ENCODE data around the gene RASGEF1C.
"Not testable (repeated sequence)": the region's sequence is repeated elsewhere in the genome, so short reads cannot be mapped to it uniquely, and the experiment has no call there.

The RASGEF1C gene

DNA sequence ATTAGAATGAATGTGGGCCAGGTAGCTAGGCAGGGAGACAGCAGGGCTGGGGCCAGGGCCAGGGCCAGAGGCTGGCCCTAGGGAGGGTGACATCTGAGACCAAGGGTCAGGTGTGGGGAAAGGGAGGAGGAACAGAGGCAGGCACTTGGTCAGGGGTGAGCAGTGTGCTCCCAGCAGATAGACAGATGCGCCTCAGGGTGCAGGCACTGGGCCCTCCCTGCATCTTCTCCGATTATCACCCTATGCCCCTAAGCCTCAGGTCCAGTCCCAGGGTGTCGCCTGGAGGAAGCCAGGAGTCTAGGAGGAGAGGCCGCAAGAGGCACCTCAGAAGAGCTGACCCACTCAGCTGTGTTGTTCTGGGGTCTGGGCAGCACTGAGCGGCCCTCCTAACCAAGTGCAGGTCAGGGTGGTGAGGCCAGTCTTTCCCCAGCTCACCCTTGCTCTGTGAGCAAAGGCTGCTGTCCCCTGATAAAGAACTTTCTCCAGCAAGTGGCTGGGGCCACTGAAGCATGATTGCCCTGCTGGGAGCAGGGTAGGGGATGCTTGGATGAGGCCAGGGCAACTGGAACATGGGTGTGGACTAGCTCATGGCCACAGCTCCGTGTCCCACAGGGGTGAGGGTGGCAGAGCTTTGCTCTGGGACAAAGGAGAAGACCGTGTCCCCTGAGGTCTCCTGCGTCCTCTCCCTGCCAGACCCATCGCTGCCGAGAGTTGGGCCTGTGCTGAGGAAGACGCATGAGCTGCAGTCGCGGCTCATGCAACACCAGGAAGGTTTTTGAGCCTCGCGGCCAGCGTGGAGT is 2.1 kb upstream of the RASGEF1C start:
- no peak for DNase-seq

DNA sequence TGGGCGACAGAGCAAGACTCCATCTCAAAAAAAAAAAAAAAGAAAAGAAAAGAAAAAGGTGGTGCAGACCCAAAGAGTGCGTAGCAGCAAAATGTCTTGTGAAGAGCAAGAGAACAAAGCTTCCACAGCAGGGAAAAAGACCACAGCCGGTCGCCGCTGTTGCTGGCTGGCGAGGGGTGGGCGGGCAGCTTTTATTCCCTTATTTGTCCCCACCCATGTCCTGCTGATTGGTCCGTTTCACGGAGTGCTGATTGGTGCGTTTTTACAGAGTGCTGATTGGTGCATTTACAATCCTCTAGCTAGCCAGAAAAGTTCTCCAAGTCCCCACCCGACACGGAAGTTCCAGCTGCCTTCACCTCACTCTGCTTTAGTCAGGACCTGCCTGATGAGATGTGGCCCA is 1.1 kb upstream of the RASGEF1C start:
- DNase-seq, result not testable (repeated sequence)

- no peak for DNase-seq
Observed at GRCh38 chr5:180208435-180209081, 453 bp downstream of the RASGEF1C start.

- no peak for DNase-seq
Observed at GRCh38 chr5:180208038-180208434, 975 bp downstream of the RASGEF1C start.

GRCh38 chr5:180207593-180207992 is 1.4 kb downstream of the RASGEF1C start:
- DNase-seq, result no peak

GRCh38 chr5:180206993-180207392 is 2.0 kb downstream of the RASGEF1C start:
- no peak for DNase-seq

DNA sequence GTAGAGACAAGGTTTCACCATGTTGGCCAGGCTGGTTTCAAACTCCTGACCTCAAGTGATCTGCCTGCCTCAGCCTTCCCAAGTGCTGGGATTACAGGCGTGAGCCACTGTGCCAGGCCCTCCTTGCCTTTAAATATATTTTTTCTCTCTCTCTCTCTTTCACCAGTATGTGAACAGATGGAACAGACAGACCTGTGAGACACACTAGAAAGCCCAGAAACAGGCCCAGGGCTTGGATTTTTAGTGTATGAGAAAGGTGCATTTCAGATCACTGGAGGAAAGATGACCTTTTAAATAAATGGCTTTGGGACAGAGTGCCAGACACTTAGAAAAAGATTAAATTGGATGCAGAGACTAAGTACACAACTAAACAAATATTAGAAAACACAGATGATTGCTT is 3.1 kb downstream of the RASGEF1C start:
- no peak for DNase-seq

GRCh38 chr5:180204276-180204819 is 4.7 kb downstream of the RASGEF1C start:
- no peak for DNase-seq

GRCh38 chr5:180202939-180203573 is 6.0 kb downstream of the RASGEF1C start:
- no peak for DNase-seq

- DNase-seq, result no peak
Observed at GRCh38 chr5:180201051-180201987, 7.7 kb downstream of the RASGEF1C start.

DNA sequence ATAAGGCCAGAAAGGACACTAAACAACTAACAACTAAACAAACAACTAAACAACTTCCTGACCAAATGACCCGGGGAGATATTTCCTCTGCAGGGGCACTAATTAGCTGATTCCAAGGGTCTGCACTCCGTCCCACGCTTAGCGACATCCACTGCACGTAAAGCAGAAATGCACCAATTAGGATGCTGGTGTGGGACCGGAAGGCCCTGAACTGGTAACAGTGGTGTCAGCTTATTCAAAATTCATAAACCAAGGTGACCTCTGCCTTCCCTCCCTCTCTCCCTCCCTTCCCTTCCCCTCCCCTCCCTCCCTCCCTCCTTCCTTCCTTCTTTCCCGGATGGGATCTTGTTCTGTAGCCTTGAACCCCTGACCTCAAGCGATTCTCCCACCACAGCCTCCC is 9.6 kb downstream of the RASGEF1C start:
- DNase-seq, result no peak

DNA sequence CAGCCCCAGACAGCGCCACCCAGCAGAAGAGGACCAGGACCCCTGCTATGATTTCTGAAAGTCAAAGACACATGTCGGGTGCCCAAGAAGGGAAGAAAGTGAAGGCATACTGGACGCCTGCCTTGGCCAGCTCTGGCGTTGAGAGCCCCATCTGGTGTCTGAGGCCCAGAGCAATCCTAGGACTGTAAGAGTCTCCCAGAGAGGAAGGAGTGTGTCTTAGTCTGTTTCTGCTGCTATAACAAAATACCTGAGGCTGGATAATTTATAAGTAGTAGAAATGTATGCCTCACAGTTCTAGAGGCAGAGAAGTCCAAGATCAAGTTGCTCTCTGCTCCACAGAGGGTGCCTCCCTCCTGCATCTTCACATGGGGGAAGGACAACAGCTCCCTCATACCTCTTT is 10.8 kb downstream of the RASGEF1C start:
- DNase-seq, result no peak

GRCh38 chr5:180197016-180197702 is 11.9 kb downstream of the RASGEF1C start:
- DNase-seq, result no peak

- no peak for DNase-seq
Observed at GRCh38 chr5:180194410-180195345, 14.3 kb downstream of the RASGEF1C start.

DNA sequence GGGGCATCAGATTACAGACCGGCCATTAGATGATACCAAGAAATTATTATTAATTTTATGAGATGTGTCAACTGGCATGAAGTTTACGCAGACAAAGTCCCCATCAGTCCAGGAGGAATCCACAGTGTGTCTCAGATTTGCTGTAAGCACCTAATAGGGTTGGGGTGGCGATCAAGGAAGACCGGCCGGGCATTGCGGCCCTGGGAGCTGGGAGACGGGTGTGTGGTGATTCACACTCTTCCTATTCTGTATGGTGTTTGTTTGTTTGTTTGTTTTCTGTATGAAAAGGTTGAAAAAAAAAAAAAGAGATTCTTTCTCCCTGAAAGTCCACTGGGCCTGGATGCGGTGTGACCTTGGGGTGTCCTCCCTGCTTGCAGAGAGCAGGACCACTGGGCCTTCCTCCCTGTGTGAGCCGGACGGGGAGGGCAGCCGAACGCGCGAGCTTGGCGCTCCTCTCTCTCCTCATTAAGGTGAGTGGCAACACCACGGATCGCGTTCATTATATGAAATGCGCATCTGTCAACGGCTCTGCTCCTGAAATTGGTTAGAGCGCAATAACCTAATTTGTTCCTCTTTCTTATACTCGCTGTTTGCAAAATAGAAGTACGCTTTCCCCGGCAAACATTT is 15.1 kb downstream of the RASGEF1C start:
- no peak for DNase-seq

- no peak for DNase-seq
Observed at GRCh38 chr5:180191716-180192115, 17.3 kb downstream of the RASGEF1C start.

GRCh38 chr5:180187767-180188166 is 21.2 kb downstream of the RASGEF1C start:
- no peak for DNase-seq

DNA sequence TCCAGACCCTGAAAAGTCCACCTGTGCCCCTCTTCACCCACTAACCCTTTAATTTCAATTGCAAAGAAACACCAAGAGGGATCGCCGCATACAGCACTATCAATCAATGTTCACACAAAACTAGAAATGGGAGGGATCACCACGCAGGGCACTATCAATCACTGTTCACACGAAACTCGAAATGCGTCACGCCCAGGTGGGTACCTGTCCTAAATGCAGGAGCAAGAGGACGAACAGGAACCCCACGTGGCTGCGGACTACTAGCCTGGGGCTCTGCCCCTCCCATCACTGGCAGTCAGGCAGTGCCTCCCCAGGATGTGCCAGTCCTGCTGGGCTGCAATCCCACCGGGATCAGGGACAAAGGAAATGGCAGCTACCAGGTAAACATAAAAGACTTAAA is 28.2 kb downstream of the RASGEF1C start:
- no peak for DNase-seq

GRCh38 chr5:180180421-180180820 is 28.6 kb downstream of the RASGEF1C start:
- no peak for DNase-seq

Measured in activated CD4-positive, alpha-beta T cell treated with anti-CD3 and anti-CD28 coated beads for 1 hour (primary cell).